Measurements from ENCODE around the gene HELQ.

HELQ gene

GRCh38 chr4:83387476-83388312 is 67.9 kb downstream of the HELQ start:
- no peak for TF ChIP-seq CTCF (IDR thresholded peaks at IDR 0.05; ENCODE audit: insufficient read depth, low read depth, low read length, missing control alignments)
- H3K4me3 ChIP-seq (ENCODE audit: low read length), result no peak overlapping the region
- DNase-seq (ENCODE audit: low read depth), result no peak

GRCh38 chr4:83387012-83387411 is 68.6 kb downstream of the HELQ start:
- TF ChIP-seq CTCF (IDR thresholded peaks at IDR 0.05; ENCODE audit: insufficient read depth, low read depth, low read length, missing control alignments), result no peak
- DNase-seq (ENCODE audit: low read depth), result peak; percentile 60
- H3K4me3 ChIP-seq (ENCODE audit: low read length), result no peak overlapping the region

- TF ChIP-seq CTCF (IDR thresholded peaks at IDR 0.05; ENCODE audit: insufficient read depth, low read depth, low read length, missing control alignments), result no peak
- no peak for DNase-seq (ENCODE audit: low read depth)
- no peak overlapping the region for H3K4me3 ChIP-seq (ENCODE audit: low read length)
Measured at GRCh38 chr4:83382850-83383249, 72.8 kb downstream of the HELQ start.

- H3K4me3 ChIP-seq (ENCODE audit: low read length), result no peak overlapping the region
- peak; percentile 72 for DNase-seq (ENCODE audit: low read depth)
- TF ChIP-seq CTCF (IDR thresholded peaks at IDR 0.05; ENCODE audit: insufficient read depth, low read depth, low read length, missing control alignments), result no peak
Measured at GRCh38 chr4:83381173-83381572, 74.5 kb downstream of the HELQ start.

- no peak for TF ChIP-seq CTCF (IDR thresholded peaks at IDR 0.05; ENCODE audit: insufficient read depth, low read depth, low read length, missing control alignments)
Measured at GRCh38 chr4:83378419-83378818, 77.2 kb downstream of the HELQ start.

GRCh38 chr4:83372931-83373330 is 82.7 kb downstream of the HELQ start:
- no peak for TF ChIP-seq CTCF (IDR thresholded peaks at IDR 0.05; ENCODE audit: insufficient read depth, low read depth, low read length, missing control alignments)
- DNase-seq (ENCODE audit: low read depth), result no peak
- H3K4me3 ChIP-seq (ENCODE audit: low read length), result no peak overlapping the region

More at GRCh38 chr4:83378419-83378818, 77.2 kb downstream of the HELQ start:
- no peak overlapping the region for H3K4me3 ChIP-seq (ENCODE audit: low read length)
- no peak for DNase-seq (ENCODE audit: low read depth)

- DNase-seq (ENCODE audit: low read depth), result no peak
- no peak overlapping the region for H3K4me3 ChIP-seq (ENCODE audit: low read length)
- no peak for TF ChIP-seq CTCF (IDR thresholded peaks at IDR 0.05; ENCODE audit: insufficient read depth, low read depth, low read length, missing control alignments)
Measured at GRCh38 chr4:83371936-83372335, 83.7 kb downstream of the HELQ start.

All from epithelial cell of esophagus (primary cell).